Stimulated activated CD8-positive, alpha-beta memory T cell treated with anti-CD3 and anti-CD28 coated beads, Interleukin-12 subunit alpha, Interleukin-12 subunit beta, amount 100 ng/mL, for 1 hour (primary cell): Measurements from ENCODE around the gene TBX18.

ENCODE experiments used
- DNase-seq: peaks from one replicate; pipeline ENCODE4 v3.0.0-alpha.2; 2020; ENCODE audit warnings: low read depth

The TBX18 gene

GRCh38 chr6:84671183-84671582 is 93.2 kb downstream of the TBX18 start:
- DNase-seq, result no peak

- DNase-seq, result no peak
Measured at GRCh38 chr6:84669945-84670344, 94.5 kb downstream of the TBX18 start.

- DNase-seq, result no peak
Measured at GRCh38 chr6:84667252-84668213, 96.9 kb downstream of the TBX18 start.

- DNase-seq, result no peak
Measured at GRCh38 chr6:84665401-84665800, 99.0 kb downstream of the TBX18 start.

- DNase-seq, result no peak
Measured at GRCh38 chr6:84663866-84664265, 100.5 kb downstream of the TBX18 start.

GRCh38 chr6:84657486-84657885 is 106.9 kb downstream of the TBX18 start:
- DNase-seq, result no peak

- no peak for DNase-seq
Measured at GRCh38 chr6:84657025-84657424, 107.4 kb downstream of the TBX18 start.

- no peak for DNase-seq
Measured at GRCh38 chr6:84653027-84653551, 111.3 kb downstream of the TBX18 start.

- DNase-seq, result no peak
Measured at GRCh38 chr6:84652356-84653026, 111.9 kb downstream of the TBX18 start.

GRCh38 chr6:84651583-84651982 is 112.8 kb downstream of the TBX18 start:
- no peak for DNase-seq

- DNase-seq, result no peak
Measured at GRCh38 chr6:84648444-84648843, 116.0 kb downstream of the TBX18 start.

GRCh38 chr6:84645563-84646266 is 118.7 kb downstream of the TBX18 start:
- no peak for DNase-seq

GRCh38 chr6:84645000-84645399 is 119.4 kb downstream of the TBX18 start:
- DNase-seq, result no peak

- no peak for DNase-seq
Measured at GRCh38 chr6:84643778-84644177, 120.6 kb downstream of the TBX18 start.

GRCh38 chr6:84641076-84641475 is 123.3 kb downstream of the TBX18 start:
- no peak for DNase-seq

- DNase-seq, result no peak
Measured at GRCh38 chr6:84639396-84639795, 125.0 kb downstream of the TBX18 start.

- no peak for DNase-seq
Measured at GRCh38 chr6:84638286-84638685, 126.1 kb downstream of the TBX18 start.
